Osteocyte (in vitro differentiated cells): ENCODE data around the gene ADAM10. TPM values are rescaled to one million over a fixed set of nuclear protein-coding genes. Genes with fewer than 3 reads are reported as not detected.

Source experiments
- DNase-seq: peaks from one replicate; pipeline ENCODE4 v3.0.0; 2021; ENCODE audit warnings: mixed read lengths; ENCODE audit not compliant: unreplicated experiment; ENCODE audit errors: extremely low spot score
- H3K27ac Mint-ChIP-seq: one replicate; pipeline ENCODE4 v1.8.0; 2021; ENCODE audit warnings: mild to moderate bottlenecking, mixed read lengths; ENCODE audit not compliant: unreplicated experiment
- H3K27me3 Mint-ChIP-seq: one replicate; pipeline ENCODE4 v1.8.0; 2021; ENCODE audit warnings: mixed read lengths; ENCODE audit not compliant: unreplicated experiment
- H3K36me3 Mint-ChIP-seq: one replicate; pipeline ENCODE4 v1.8.0; 2021; ENCODE audit warnings: mixed read lengths; ENCODE audit not compliant: unreplicated experiment
- H3K4me1 Mint-ChIP-seq: one replicate; pipeline ENCODE4 v1.8.0; 2021; ENCODE audit warnings: mixed read lengths; ENCODE audit not compliant: unreplicated experiment
- H3K4me3 Mint-ChIP-seq: one replicate; pipeline ENCODE4 v1.8.0; 2021; ENCODE audit warnings: mild to moderate bottlenecking, moderate library complexity, mixed read lengths; ENCODE audit not compliant: unreplicated experiment
- H3K9me3 Mint-ChIP-seq: one replicate; pipeline ENCODE4 v1.8.0; 2021; ENCODE audit warnings: mixed read lengths; ENCODE audit not compliant: unreplicated experiment
- CTCF ChIP-seq: fragments of 200-600 bp; sonication (generic); IDR thresholded peaks from 2 replicates; pipeline ENCODE4 v1.5.0; 2021; ENCODE audit warnings: antibody characterized with exemption, mild to moderate bottlenecking, moderate library complexity
- total RNA-seq: library from RNA; stranded (reverse); gene quantifications from 2 replicates; pipeline ENCODE4 v1.2.1, GENCODE V29; 2021

Gene ADAM10
- total RNA-seq, 1 donor from 2014 or later = 169 TPM

- Mint-ChIP-seq H3K36me3 (peaks cover 13% of the 10 kb centered on the region), H3K27ac (no peak overlapping the region), H3K4me3 (no peak overlapping the region), H3K27me3 (no peaks in the 10 kb centered on the region), H3K9me3 (peaks cover 6% of the 10 kb centered on the region), H3K4me1 (peaks cover 7% of the 10 kb centered on the region)
- no peak for TF ChIP-seq CTCF
- no peak for DNase-seq
Observed at GRCh38 chr15:58589047-58589446, 160.5 kb downstream of the ADAM10 start.

- TF ChIP-seq CTCF = no peak
- DNase-seq = no peak
- Mint-ChIP-seq H3K27me3 (no peaks in the 10 kb centered on the region), H3K36me3 (peaks cover 13% of the 10 kb centered on the region), H3K4me3 (no peak overlapping the region), H3K27ac (no peak overlapping the region), H3K4me1 (peaks cover 7% of the 10 kb centered on the region), H3K9me3 (peaks cover 15% of the 10 kb centered on the region)
Observed at GRCh38 chr15:58588096-58588495, 161.4 kb downstream of the ADAM10 start.

GRCh38 chr15:58587486-58587885 lies 162.0 kb downstream of the ADAM10 start:
- peaks cover 11% of the 10 kb centered on the region for H3K36me3 Mint-ChIP-seq
- no peaks in the 10 kb centered on the region for H3K27me3 Mint-ChIP-seq
- TF ChIP-seq CTCF = no peak
- DNase-seq = no peak
- peaks cover 18% of the 10 kb centered on the region for H3K9me3 Mint-ChIP-seq
- peaks cover 7% of the 10 kb centered on the region for H3K4me1 Mint-ChIP-seq
- H3K4me3 Mint-ChIP-seq = no peak overlapping the region
- no peak overlapping the region for H3K27ac Mint-ChIP-seq

- Mint-ChIP-seq H3K27ac (no peak overlapping the region), H3K9me3 (peaks cover 18% of the 10 kb centered on the region), H3K36me3 (peaks cover 4% of the 10 kb centered on the region), H3K4me1 (peaks cover 7% of the 10 kb centered on the region), H3K4me3 (no peak overlapping the region), H3K27me3 (no peaks in the 10 kb centered on the region)
- no peak for TF ChIP-seq CTCF
- no peak for DNase-seq
Observed at GRCh38 chr15:58585693-58586443, 163.6 kb downstream of the ADAM10 start.

GRCh38 chr15:58584789-58585461 lies 164.6 kb downstream of the ADAM10 start:
- H3K27ac Mint-ChIP-seq = no peak overlapping the region
- peaks cover 7% of the 10 kb centered on the region for H3K4me1 Mint-ChIP-seq
- peaks cover 4% of the 10 kb centered on the region for H3K36me3 Mint-ChIP-seq
- H3K9me3 Mint-ChIP-seq = peaks cover 18% of the 10 kb centered on the region
- H3K27me3 Mint-ChIP-seq = no peaks in the 10 kb centered on the region
- DNase-seq = no peak
- TF ChIP-seq CTCF = no peak
- no peak overlapping the region for H3K4me3 Mint-ChIP-seq
